Astrocyte (in vitro differentiated cells and primary cell): ENCODE measurements around the gene PI4KA.

Source experiments
- EZH2 ChIP-seq: IDR thresholded peaks from 2 replicates; pipeline ENCODE4 v1.6.1; 2012; ENCODE audit warnings: mild to moderate bottlenecking, low read length, inconsistent platforms; ENCODE audit not compliant: insufficient read depth
- TF ChIP-seq, protein P1 (sequence below): IDR thresholded peaks from 2 replicates; pipeline ENCODE4 v1.5.1; 2011; ENCODE audit warnings: low read depth, mild to moderate bottlenecking, inconsistent platforms, low read length, moderate library complexity; ENCODE audit not compliant: insufficient read depth

- TF ChIP-seq, protein P1, sequence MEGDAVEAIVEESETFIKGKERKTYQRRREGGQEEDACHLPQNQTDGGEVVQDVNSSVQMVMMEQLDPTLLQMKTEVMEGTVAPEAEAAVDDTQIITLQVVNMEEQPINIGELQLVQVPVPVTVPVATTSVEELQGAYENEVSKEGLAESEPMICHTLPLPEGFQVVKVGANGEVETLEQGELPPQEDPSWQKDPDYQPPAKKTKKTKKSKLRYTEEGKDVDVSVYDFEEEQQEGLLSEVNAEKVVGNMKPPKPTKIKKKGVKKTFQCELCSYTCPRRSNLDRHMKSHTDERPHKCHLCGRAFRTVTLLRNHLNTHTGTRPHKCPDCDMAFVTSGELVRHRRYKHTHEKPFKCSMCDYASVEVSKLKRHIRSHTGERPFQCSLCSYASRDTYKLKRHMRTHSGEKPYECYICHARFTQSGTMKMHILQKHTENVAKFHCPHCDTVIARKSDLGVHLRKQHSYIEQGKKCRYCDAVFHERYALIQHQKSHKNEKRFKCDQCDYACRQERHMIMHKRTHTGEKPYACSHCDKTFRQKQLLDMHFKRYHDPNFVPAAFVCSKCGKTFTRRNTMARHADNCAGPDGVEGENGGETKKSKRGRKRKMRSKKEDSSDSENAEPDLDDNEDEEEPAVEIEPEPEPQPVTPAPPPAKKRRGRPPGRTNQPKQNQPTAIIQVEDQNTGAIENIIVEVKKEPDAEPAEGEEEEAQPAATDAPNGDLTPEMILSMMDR = no peak
- TF ChIP-seq EZH2 = no peak
Measured at GRCh38 chr22:20764729-20765128, 93.9 kb downstream of the PI4KA start.
